ENCODE data around the gene CEP63.
"Not testable (repeated sequence)": the region's sequence is repeated elsewhere in the genome, so short reads cannot be mapped to it uniquely, and the experiment has no call there.

DNA sequence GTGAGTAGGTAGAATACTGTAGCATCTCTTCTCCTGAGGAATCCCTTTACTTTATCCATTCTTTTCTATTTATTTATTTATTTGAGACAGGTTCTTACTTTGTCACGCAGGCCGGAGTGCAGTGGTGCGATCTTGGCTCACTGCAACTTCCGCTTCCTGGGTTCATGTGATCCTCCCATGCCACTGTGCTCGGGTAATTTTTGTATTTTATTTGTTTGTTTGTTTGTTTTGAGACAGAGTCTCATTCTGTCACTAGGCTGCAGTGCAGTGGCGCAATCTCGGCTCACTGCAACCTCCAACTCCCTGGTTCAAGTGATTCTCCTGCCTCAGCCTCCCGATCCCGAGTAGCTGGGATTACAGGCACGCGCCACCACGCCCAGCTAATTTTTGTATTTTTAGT is 58.9 kb downstream of the CEP63 start:
- not testable (repeated sequence) for TF ChIP-seq TAF1 (IDR thresholded peaks at IDR 0.05; ENCODE audit: borderline replicate concordance, low read depth, low read length); POLR2A (IDR thresholded peaks at IDR 0.05; ENCODE audit: low read depth, low read length); POLR2AphosphoS5 (IDR thresholded peaks at IDR 0.05; ENCODE audit: low read depth, low read length)

Measured in GM12892 (cell line).